ENCODE results near the gene MMP17.
"Not testable (repeated sequence)": the region's sequence is repeated elsewhere in the genome, so short reads cannot be mapped to it uniquely, and the experiment has no call there.

MMP17 gene

GRCh38 chr12:131865180-131865875, 37.1 kb downstream of the MMP17 start:
- DNase-seq (ENCODE audit: low read depth in 2 of 2), result no peak

DNA sequence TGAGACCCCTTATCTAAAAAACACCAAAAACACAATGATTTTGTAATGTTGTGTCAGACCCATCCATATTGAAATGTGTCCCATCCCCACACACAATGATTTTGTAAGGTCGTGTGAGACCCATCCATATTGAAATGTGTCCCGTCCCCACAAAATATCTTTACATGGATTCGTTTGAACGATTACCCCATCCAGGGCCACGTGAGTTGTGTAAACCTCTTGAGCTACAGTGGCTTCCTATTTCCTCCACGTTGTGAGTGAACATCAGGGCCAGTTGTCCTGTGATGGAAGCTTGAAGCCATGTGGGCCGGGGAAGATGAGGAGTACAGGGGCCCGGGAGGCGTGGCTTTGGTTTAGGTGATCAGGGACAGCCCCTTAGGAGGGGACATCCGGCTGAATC, 39.3 kb downstream of the MMP17 start:
- no peak for DNase-seq (ENCODE audit: low read depth in 2 of 2)

- DNase-seq (ENCODE audit: low read depth in 2 of 2), result no peak
Observed at GRCh38 chr12:131867891-131868675, 39.9 kb downstream of the MMP17 start.

DNA sequence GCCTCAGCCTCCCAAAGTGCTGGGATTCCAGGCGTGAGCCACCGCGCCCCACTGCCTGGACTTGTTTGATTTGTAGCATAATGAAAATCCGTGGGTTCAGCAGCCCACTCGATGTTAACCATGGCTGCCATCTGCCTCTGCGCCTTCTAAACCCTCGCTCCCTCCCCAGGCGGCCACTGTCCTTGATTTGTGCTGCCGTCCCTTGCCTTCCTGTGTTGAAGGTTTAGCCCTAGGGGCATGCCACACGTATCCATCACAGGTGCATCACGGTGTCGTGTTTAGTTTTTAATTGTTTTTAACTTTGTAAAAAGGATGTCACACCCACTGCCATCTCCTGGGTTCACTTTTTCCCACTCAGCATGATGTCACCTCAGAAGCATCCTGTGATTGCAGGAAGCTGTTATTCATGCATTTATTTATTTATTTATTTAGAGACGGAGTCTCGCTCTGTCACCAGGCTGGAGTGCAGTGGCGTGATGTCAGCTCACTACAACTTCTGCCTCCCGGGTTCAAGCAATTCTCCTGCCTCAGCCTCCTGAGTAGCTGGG, 41.8 kb downstream of the MMP17 start:
- DNase-seq (ENCODE audit: low read depth in 2 of 2), result no peak

- no peak for DNase-seq (ENCODE audit: low read depth in 2 of 2)
Observed at GRCh38 chr12:131871677-131872076, 43.5 kb downstream of the MMP17 start.

DNA sequence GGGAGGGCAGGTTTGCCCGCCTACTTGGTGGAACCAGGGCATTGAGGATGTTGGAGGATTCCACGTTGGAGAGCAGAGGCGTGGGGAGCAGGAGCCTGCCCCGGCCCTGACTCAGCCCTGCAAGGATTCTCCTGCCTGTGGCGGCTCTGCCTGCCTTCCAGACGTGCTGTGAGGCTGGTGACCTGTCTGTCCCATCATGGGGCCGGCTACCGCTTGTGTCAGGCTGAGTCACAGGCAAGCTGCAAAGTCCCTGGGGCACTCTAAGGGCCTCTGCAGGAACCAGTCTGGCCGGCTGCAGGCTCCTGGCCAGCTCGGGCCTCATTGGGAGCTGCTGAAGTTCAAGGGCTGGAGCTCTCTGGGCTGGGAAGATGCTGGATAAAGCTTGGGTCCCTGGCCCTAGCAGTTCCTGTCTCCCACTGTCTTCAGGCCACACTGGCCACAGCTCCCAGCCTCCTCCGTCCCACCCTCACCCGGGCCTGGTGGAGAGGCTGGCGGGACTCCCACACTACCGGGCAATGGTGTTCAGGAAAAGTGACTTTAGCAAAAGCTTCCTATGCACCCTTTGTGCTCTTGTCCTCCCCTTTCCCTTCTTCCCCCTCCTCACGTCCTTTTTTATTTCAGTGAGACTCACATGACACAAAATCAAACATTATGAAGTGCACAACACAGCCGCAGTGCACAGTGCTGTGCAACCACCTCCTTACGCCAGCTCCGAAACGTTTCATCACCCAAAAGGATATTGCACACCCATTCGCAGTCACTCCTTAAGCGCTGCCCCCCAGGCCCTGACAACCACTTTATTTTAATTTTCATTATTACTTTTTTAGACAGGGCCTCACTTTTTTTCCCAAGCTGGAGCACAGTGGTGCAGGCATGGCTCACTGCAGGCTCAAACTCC, 44.2 kb downstream of the MMP17 start:
- DNase-seq (ENCODE audit: low read depth in 2 of 2), result no peak

- DNase-seq (ENCODE audit: low read depth in 2 of 2), result no peak
Observed at GRCh38 chr12:131873293-131873692, 45.1 kb downstream of the MMP17 start.

DNA sequence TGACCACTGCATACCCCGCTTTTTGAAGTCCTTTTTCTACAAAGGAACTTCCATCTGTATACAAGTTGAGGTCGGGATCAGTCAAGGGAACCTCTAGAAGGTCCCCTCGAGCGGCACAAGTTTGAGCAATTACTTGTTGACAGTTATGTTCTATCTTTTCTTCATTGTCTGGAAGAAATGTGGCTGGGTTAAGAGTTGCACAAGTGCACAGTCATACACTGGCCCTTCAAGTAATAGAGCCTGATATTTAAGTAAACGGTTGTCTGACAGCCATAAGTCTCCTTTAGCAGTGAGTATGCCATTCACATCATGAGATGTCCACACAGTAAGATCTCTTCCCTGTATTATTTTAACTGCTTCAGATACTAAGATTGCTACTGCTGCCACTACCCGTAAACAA, 46.8 kb downstream of the MMP17 start:
- DNase-seq (ENCODE audit: low read depth in 2 of 2), result not testable (repeated sequence)

GRCh38 chr12:131877216-131877615, 49.0 kb downstream of the MMP17 start:
- DNase-seq (ENCODE audit: low read depth in 2 of 2), result not testable (repeated sequence)

DNA sequence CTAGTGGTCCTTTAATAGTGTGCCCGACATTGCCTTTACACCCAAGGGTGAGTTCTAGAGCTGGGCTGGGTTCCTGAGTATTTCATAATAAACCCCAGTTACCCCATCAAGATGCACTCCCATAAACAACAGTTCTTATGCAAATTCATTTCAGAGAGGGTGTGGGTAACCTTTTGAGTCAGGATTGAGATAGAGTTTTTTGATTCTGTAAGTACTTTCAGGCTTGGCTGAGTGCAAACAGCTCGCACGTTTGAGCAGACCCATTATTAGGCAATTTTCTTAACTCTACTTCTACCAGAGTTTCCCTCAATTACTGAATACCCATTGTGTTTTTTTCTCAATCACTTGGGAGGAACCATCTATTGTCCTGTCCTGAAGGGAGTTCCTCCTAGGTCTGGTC, 50.2 kb downstream of the MMP17 start:
- not testable (repeated sequence) for DNase-seq (ENCODE audit: low read depth in 2 of 2)

- DNase-seq (ENCODE audit: low read depth in 2 of 2), result no peak
Observed at GRCh38 chr12:131882804-131883520, 54.8 kb downstream of the MMP17 start.

GRCh38 chr12:131883521-131883900, 55.3 kb downstream of the MMP17 start:
- no peak for DNase-seq (ENCODE audit: low read depth in 2 of 2)

- not testable (repeated sequence) for DNase-seq (ENCODE audit: low read depth in 2 of 2)
Observed at GRCh38 chr12:131885076-131885475, 56.9 kb downstream of the MMP17 start.

GRCh38 chr12:131885543-131886057, 57.4 kb downstream of the MMP17 start:
- DNase-seq (ENCODE audit: low read depth in 2 of 2), result no peak

DNA sequence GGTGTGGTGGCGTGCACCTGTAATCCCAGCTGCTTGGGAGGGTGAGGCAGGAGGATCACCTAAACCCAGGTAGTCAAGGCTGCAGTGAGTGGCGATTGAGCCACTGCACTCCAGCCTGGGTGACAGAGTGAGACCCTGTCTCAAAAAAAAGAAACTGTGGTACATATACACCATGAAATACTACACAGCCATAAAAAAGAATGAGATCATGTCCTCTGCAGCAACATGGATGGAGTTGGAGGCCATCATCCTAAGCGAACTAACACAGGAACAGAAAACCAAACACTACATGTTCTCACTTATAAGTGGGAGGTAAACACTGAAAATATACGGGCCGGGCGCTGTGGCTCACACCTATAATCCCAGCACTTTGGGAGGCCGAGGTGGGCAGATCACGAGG, 63.5 kb downstream of the MMP17 start:
- not testable (repeated sequence) for DNase-seq (ENCODE audit: low read depth in 2 of 2)

DNA sequence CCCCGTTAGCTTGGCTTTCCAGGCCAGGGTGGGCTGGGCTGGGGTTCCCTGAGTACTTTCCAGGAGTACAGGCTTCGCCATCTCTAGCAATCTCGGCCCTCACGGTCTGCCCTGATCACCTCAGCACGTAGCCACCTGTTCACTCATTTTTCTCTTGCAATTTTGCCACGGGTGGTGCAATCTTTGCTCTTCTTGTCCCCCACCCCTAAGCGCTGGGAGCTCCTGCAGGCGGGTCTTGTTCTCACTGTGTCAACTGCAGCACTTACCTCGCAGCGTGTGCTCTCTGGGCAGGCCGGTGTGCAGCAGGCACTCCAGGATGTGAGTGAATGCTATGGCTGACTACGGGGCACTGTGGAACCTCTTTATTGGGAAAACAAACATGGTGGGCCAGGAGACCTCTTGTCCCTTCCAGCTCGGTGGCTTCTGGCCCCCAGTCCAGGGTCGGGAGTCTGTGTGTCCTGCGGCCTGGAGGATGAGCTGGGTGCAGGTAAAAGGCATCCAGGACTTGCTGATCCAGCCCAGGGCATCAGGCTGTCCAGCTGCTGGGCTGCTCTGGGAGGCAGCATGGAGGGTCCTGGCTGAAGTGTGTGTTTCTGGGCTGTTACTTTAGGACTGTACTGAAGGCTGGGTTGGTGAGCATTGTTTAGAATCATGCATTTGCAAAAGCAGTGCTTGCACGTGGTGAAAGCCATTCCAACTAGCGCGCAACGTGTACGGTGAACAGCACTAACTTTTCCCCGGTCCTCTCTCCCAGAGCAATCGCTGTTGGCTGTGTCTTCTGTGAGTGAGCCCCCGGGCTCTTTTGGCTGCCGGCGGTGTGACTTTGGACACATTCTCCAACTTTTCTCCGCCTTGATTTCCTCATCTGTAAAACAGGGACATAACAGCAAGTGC, 64.8 kb downstream of the MMP17 start:
- no peak for DNase-seq (ENCODE audit: low read depth in 2 of 2)

- DNase-seq (ENCODE audit: low read depth in 2 of 2), result no peak
Observed at GRCh38 chr12:131893605-131894312, 65.6 kb downstream of the MMP17 start.

GRCh38 chr12:131894313-131894860, 66.2 kb downstream of the MMP17 start, which contains the start of gene ULK1:
Gene ULK1, plus strand, starts transcription at chr12:131894622. Its CDS starts 380 bp downstream, at chr12:131895002.
- DNase-seq (ENCODE audit: low read depth in 2 of 2), result peak; percentile 73 to 92
